HG03442 (cell line): Measurements from ENCODE around the gene RAB9A.
"Not testable (repeated sequence)": the region's sequence is repeated elsewhere in the genome, so short reads cannot be mapped to it uniquely, and the experiment has no call there.

Source experiments
- ATAC-seq: cut with Tn5 transposase; IDR thresholded peaks from one replicate; pipeline ENCODE4 v1.9.1; 2021; ENCODE audit warnings: mild to moderate bottlenecking, moderate library complexity; ENCODE audit not compliant: unreplicated experiment

The RAB9A gene, protein sequence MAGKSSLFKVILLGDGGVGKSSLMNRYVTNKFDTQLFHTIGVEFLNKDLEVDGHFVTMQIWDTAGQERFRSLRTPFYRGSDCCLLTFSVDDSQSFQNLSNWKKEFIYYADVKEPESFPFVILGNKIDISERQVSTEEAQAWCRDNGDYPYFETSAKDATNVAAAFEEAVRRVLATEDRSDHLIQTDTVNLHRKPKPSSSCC

DNA sequence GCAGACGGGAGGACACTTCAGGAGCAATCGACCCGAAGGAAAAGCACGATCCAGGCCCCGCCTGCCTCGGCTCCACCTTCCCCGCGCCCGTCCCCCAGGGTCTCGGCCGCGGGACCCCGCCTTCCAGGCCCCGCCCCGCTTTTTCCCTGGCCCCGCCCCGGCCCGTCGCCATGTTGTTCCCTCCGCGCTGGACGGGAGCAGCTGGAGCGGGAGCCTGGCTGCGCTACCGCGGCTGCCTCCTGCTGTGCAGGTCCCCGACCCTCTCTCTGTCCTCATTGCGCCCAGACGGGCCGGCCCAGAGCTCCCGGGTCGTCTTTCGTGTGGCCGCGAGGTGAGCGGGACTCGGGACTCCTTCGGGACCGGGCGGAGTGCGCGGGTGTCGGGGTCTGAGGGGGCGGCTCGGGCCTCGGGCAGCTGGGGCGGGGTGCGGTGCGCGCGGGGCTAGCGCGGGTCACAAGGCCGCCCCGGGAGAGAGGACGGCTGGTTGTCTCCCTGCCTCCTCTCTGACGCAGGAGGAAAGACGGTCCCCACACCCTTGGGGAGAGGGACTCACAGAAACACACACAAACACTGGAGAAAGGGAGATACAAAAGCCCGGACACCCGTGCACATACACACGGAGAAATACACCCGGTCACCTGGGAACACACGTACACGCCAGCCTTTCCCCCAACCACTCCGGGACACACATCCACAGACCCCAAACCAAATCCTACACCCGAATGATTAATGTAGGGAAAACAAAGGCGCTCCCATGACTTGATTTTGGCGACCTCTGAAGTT is at the start of gene RAB9A:
Gene RAB9A (plus strand): TSS at position 171 of the 783 bp plus-strand sequence. CDS start 19,619 bp downstream, outside the sequence.
- peak; percentile 59 for ATAC-seq

DNA sequence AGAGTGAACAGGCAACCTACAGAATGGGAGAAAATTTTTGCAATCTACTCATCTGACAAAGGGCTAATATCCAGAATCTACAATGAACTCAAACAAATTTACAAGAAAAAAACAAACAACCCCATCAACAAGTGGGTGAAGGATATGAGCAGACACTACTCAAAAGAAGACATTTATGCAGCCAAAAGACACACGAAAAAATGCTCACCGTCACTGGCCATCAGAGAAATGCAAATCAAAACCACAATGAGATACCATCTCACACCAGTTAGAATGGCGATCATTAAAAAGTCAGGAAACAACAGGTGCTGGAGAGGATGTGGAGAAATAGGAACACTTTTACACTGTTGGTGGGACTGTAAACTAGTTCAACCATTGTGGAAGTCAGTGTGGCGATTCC is 47.2 kb upstream of the RAB9A start:
- ATAC-seq = not testable (repeated sequence)

DNA sequence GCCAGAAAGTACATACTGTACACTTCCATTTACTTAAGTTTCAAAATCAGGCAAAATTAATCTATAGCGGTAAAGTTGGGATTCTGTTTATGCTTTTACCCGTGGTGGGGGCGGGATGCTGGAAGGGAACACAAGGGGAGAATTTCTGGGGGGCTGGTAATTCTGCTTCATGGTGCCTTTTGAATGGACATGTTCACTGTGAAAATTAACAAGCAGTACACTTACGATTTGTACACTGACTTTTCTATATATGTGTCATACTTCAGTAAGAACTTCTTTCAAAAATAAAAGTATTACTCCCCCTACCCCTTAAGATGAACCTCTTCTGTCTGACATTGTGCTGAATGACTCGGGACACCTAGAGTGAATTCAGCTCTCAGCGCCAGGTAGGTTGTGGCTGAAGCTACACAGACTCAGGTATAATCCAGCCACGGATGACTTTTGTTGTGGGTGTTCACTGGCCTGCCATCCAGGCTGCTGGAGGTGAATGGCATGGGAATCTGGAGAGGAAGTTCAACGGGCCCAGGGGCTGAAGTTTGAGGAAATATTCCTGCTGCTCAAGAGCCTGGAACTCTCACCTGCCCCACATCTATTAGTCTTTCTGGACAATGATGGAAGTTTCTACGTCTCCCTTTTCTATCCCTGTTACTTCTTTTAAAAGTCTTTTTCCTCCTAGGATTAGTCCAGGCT is 43.3 kb upstream of the RAB9A start:
- ATAC-seq = no peak

DNA sequence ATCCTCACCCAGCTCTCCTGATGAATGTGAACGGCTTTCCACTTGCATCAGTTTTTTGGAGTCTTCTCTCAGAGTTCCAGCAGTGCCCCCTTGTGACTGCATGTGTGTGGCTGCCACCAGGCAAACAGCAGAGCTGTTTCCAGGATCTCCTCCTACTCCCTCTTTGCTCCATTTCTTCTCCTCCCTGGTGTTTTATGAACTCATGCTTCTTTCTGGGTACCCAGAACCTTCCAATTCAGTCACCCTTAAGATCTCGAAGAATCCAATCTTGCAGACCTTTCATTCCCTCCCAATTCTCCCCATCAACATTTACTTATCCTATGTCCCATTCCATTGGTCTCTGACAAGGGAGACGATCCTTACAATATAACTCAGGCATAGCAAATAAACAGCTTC is 42.8 kb upstream of the RAB9A start:
- no peak for ATAC-seq

DNA sequence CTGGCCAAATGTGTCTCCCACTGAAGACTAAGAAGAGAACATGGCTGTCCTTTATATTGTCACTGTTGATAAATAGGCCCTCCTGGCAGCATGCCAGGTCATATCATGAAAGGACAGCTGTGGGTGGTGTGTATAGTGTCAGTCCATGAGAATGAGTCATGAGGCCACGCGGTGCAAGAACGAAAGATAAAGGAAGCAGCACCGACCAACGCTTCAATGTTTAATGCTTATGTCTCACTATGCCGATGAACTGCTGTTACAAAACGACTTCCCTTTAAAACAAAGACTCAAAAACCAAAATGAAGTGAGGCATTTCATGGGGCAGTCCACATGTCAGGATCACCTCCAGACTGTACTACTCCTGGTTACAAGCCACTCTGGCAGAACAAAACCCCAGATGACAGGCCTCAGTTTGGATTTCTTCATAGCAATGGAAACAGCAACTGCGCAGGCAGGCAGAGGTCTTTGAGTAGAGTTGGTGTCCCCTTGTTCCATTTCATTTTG is 41.2 kb upstream of the RAB9A start:
- no peak for ATAC-seq

DNA sequence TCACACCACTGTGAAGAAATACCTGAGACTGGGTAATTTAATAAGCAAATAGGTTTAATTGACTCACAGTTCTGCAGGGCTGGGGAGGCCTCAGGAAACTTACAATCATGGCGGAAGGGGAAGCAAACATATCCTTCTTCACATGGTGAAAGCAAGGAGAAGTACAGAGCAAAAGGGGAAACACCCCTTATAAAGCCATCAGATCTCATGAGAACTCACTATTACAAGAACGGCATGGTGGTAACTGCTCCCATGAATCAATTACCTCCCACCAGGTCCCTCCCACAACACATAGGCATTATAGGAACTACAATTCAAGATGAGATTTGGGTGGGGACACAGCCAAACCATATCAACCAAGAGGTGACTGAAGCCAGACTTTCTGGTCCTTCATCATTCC is 40.6 kb upstream of the RAB9A start:
- ATAC-seq = not testable (repeated sequence)

DNA sequence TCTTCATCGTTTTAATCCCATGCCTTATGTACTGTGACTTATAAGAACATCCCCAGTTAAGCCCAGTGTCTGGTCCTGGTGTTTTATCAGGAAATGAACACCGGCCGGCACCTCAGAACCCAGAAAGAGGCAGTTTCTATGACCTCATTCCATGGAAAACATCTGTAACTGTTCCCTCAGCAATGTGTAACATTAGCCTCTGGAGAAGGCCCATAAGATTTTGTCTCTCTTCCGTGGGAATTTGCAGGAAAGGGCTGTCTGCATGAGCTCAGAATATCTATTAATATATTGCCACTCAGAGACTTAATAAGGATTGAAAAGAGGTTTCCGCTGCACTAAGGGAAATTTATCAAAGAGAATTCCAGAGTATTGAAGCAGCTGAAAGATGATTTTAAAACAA is 39.1 kb upstream of the RAB9A start:
- ATAC-seq = no peak

DNA sequence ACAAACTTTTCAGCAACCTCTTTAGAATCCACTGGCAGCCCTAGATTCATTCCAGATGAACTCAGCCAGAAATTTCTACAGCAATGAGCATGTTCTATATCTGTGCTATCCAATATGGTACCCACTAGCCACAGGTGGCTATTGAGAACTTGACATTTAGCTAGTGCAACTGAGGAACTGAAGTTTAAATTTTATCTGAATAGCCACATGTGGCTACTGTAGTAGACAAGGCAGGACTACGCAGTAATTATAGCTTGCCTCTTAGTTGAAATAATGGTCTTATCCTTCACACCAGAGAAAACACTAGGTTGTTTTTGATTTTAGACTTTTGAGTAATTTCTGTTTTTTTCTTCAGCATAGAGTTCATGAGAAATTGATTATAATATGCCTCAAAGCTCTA is 38.6 kb upstream of the RAB9A start:
- ATAC-seq = no peak

DNA sequence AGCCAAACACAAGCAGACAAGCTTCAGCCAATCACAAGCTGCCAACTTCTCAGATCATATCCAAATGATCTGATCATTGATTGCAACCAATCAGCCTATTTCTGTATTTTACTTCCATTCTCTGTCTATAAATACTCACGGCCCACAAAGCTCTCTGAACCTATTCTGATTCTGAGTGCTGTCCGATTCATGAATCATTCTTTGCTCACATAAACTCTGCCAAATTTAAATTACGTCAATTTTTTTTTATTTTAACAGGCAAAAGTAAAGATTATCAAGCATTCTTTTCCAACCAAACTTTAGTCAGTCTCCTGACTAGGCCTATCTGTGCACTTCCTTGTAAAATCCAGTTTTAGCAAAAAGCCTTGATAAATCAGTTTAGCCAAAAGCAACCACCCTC is 37.8 kb upstream of the RAB9A start:
- ATAC-seq = no peak

DNA sequence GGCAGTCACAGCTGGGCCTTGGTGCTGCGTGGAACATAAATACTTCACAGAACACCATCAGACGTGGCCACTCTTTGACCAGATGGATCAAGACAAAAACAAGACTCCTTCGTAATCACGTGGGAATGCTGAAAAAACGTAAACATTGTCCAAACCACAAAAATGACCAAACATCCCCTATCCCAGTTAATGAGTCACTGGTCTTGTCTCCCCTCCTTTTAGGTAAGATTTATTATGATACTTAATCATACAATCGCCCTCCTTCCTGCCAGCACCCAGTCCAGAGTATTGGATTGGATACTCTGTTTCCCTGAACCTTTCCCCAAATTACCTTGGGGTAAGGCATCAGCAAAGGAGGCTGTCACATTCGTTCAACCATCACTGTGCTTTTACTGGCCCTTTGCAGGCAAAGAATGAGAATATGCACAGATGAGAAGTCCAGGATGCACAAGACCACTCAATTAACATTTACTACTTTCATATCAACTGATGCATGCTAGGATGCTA is 36.6 kb upstream of the RAB9A start:
- ATAC-seq = no peak

DNA sequence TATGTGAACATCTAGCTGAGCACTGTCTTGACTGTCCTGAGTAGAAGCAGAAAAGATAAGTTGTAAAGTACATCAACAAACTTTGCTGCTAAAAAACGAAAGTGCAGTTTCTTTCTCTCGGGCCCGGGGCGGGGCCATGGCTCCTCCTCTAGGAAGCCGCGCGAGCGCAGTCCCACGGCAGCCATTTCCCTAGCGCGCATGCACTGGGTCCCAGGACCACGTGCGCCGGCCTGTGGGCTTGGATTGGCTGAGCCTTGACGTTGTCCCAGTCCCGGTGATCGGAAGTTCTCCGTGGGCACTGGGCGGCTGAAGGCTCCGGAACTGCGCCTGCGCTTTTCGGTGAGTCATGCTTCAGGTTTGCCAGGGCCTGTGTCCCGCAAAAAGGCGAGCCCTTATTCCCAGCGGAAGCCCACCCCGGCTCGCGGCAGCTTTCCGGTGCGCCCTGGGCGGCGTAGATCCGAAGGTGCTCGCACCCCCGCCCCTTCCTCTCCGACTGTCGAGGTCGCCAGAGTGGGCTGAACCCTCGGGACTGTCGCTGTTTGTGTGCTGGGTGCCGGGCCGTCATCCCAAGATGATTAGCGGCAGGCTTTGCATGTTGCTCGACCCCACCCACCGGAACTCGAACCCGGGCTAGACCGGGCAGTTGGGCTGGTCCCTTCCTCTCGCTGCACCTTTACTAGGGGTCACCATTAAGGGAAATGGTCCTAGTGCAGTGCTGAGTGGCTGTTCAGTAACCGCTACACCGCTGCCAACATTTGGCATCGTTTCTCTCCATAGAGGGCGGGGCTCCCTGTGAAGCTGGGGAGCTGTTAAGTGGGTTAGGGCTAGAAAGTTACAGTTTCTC is 35.9 kb upstream of the RAB9A start, which contains the start of gene TCEANC:
Gene TCEANC (plus strand): TSS at position 292 of the 844 bp plus-strand sequence. CDS start 9,368 bp downstream, outside the sequence.
- peak; percentile 96 for ATAC-seq

DNA sequence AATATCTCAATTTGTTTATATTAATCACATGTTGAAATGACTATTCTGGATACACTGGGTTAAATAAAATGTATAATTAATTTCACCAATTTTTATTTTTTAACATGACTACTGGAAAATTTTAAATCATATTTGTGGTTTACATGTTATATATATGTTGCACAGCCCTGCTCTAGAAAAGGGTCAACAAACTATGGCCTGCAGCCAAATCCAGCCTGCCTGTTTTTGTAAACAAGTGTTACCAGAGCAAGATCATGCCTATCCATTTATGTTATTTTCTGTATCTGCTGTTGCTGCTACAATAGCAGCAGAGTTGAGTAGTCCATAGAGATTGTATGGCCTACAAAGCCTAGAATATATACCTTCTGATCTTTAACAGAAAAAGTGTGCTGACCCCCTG is 34.8 kb upstream of the RAB9A start:
- no peak for ATAC-seq

DNA sequence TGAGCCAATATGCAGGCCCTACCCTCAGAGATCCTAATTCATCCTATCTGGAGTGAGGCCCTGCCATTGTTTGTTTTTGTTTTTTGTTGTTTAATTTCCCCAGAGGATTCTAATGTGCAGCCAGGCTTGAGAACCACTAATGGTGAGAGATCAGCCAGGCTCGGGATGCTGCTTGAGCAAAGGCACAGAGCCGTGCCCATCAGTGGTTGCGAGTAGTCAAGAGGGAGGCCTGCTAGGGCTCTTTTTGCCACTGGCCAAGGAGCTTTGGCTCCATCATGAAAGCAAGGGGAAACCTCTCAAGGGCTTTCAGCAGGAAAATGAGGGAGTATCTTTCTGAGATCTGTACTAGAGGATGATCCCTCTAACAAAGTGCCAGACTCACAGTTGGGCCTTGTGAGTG is 33.3 kb upstream of the RAB9A start:
- ATAC-seq = no peak

DNA sequence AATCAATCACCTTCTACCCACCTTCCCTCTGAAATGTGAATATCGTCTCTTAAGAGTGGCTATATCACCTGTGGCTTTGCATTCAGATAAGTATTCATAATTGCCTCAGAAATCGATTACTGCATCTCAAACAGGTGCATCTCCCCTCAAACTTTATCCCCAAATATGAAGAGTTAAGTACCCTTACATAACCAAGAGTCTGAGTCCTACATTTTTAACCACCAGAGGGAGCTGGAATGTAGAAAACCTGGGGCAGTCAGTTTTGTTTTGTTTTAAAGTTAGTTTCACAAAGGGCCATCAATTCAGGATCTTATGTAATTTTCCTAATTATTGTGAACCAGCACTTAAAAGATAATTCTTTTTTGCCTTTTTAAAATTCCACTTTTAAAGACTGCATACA is 30.3 kb upstream of the RAB9A start:
- ATAC-seq = no peak

DNA sequence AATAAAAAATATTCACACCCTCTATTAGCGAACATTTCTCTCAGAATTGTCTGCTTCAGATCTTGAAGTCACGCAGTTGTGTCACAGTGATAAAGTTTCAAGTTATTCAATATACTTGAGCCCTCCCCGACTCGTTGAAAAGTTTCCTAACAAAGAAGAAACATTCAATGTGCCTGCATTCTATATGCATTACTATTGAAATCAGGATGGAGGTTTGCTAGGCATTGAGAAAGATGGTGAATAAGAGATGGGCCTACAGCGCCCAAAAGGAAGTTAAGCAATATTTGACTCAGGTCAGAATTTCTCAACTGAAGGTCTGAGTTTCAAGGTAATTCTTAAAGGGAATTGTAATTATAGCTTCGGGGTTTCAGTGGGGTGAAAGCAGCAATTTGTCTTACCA is 29.9 kb upstream of the RAB9A start:
- no peak for ATAC-seq

DNA sequence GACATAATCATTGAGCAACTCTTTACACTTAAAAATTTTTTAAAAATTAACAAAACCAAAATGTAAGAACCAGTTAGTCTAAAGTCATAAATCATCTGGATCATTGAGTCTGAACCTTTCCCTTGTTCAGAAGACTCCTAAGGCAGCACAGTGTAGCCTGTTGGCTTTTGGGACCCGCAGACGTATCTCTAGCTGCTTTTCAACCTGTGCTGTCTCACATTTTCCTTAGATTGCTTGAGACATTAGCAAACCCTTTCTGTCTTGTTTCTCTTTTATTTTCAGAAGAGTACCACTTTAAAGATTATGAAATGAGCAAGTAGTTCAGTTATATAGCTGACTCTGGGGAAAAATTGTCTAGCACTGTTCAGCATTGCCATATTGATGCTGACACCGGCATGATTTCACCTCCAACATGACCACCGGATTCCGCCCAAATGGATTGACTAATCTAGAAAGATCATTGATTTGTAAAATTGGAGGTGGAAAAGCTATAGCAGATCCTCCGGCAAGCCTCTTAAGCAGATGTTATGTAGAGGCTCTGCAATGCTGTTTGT is 27.1 kb upstream of the RAB9A start:
- no peak for ATAC-seq

DNA sequence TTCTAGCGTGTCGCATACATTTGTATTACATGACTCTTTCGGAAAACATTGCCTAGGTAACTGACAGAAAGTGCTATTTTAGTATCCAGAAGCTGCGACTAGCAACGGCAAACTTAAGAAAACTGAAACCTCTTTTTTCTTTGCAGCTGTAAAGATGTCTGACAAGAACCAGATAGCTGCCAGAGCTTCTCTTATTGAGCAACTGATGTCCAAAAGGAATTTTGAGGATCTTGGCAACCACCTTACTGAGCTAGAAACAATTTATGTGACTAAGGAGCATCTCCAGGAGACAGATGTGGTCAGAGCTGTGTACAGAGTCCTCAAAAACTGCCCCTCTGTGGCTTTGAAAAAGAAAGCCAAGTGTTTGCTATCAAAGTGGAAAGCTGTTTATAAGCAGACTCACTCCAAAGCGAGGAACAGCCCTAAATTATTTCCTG is 26.6 kb upstream of the RAB9A start:
- ATAC-seq = no peak

DNA sequence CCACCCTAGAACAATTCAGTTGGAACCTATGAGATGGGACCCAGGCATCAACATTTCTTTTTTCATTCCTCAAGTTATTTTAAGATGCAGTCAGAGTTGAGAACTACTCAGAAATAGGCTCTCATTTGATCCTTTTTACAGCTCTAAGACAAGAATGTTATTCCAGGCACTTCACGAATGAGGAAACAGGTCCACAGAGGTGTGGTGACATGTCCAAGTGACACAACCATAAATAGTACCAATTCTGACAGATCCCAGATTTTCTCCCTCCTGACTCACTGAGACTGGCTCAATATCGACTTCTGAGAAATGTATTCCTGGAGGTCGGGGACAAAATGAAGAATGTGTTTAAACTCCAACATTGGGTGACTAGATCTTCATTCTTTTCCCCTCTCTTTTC is 24.9 kb upstream of the RAB9A start:
- no peak for ATAC-seq

DNA sequence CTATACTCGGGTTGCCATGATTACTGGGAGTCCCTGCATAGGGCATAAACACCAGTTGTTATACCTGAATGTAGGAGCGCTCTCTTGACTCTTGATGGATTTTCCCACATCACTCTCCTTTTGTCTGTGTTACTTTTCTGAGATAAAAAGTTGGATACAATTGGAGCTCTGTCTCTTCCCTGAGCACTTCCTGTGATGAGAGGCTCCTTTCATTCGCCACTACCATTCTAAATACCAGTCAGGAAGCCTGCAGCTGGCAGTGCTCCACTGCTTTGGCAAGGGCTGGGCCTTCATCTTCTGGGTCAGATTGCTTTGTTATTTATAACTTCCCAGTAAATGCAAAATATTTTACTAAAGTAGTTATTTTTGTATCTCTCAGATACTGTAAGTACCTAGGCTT is 22.1 kb upstream of the RAB9A start:
- no peak for ATAC-seq

DNA sequence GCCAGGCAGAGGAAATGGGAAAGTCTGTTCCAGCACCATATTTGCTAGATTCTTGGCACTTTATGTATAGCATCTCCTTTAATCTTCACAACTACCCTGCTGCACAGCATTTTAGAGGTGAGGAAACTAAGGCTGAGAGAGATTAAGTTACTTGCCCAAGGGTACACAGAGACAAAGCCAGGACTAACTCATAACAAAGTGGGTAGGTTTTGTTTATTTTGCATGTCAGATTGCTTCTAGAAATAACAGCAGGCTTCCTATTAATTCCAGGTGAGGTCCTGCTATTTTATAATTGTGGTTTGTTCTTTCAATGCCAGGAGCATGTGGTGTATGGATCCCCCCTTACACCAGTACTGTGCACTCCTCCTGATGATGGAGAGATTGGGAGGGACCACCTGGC is 21.0 kb upstream of the RAB9A start:
- ATAC-seq = no peak
